Activated CD4-positive, alpha-beta memory T cell treated with anti-CD3 and anti-CD28 coated beads, Interleukin-2, amount 10 ng/mL, durations not matched to agents 7 days and 5 days (primary cell): Measurements from ENCODE around the gene B4GALT1. TPM values are rescaled to one million over a fixed set of nuclear protein-coding genes. Genes with fewer than 3 reads are reported as not detected.
A peak's percentile ranks its signal among the peaks of the same experiment; 100 is the strongest.

Source experiments
- CTCF ChIA-PET: fragments of 350-600 bp; sonication (Branson Sonifier 250); formaldehyde crosslinking; loops from one replicate; lab custom pipeline; 2021; ENCODE audit warnings: antibody characterized with exemption, inconsistent platforms; lab: Charles Lee
- POLR2A ChIA-PET: fragments of 350-600 bp; sonication (Branson Sonifier 250); formaldehyde crosslinking; loops from one replicate; lab custom pipeline; 2021; ENCODE audit warnings: antibody characterized with exemption; lab: Charles Lee
- DNase-seq: peaks from one replicate; pipeline ENCODE4 v3.0.0-alpha.2; 2020
- H3K27ac Mint-ChIP-seq: one replicate; pipeline ENCODE4 v1.8.0; 2021; ENCODE audit warnings: mild to moderate bottlenecking, mixed read lengths
- H3K27me3 Mint-ChIP-seq: one replicate; pipeline ENCODE4 v1.8.0; 2021; ENCODE audit warnings: mixed read lengths
- H3K36me3 Mint-ChIP-seq: one replicate; pipeline ENCODE4 v1.8.0; 2021; ENCODE audit warnings: low read depth, mixed read lengths
- H3K4me1 Mint-ChIP-seq: one replicate; pipeline ENCODE4 v1.8.0; 2021; ENCODE audit warnings: mixed read lengths
- H3K4me3 Mint-ChIP-seq: one replicate; pipeline ENCODE4 v1.8.0; 2021; ENCODE audit warnings: mild to moderate bottlenecking, mixed read lengths
- H3K9me3 Mint-ChIP-seq: one replicate; pipeline ENCODE4 v1.8.0; 2021; ENCODE audit warnings: mixed read lengths
- total RNA-seq, 2 experiments: library from RNA; stranded (reverse); gene quantifications; one replicate each; pipeline ENCODE4 v1.2.3, GENCODE V29; 2021

The B4GALT1 gene
- 10 to 100 TPM; 69.2 to 70.8 TPM for total RNA-seq

DNA sequence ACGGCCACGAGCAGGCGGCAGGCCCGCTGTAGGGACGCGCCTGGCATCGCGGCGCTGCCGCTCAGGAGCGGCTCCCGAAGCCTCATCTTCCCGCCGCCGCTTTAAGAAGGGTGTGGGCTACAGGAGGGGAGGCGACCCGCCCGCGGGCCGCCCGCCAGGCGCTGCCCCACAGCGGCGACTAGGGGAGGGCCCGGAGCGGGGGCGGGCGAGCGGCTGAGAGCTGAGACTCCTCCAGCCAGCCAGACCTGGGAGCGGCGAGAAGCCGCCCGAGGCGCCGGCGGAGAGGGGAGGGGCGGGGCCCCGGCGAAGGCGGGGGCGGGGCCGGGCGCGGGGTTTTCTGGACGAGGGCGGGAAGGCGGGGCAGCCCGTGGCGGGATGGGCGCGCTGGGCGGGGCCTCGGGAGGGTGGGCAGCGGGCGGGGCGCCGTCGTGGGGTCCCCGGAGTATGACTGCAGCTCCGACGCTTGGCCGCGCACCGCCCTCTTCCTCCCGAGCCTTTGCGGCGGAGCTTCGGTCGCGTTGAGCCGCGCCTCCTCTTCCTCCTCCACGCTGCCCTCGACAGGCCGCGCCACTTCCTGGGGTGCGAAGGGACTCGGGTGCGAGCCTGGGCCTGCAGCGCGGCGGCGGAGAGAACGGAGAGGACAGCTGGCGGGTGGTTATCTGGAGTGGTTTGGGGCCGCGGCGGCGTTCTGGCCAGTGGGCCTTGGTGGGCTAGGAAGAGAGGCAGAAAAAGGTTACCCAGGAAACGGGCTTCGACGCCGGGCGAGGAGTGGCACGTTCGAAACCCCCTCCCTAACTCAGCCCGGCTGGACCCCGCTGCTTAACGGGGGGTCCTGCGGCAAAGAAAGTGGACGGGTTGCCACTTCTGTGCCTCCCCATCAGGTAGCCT, at the start of gene B4GALT1:
TSS of gene B4GALT1 (minus strand) at position 253 of the 888 bp plus-strand sequence. CDS start at position 86, 167 bp downstream.
- Mint-ChIP-seq H3K4me1 (peaks cover 59% of the 10 kb centered on the region), H3K4me3 (peak within 1 kb of the TSS; percentile 89), H3K9me3 (no peaks in the 10 kb centered on the region)

DNA sequence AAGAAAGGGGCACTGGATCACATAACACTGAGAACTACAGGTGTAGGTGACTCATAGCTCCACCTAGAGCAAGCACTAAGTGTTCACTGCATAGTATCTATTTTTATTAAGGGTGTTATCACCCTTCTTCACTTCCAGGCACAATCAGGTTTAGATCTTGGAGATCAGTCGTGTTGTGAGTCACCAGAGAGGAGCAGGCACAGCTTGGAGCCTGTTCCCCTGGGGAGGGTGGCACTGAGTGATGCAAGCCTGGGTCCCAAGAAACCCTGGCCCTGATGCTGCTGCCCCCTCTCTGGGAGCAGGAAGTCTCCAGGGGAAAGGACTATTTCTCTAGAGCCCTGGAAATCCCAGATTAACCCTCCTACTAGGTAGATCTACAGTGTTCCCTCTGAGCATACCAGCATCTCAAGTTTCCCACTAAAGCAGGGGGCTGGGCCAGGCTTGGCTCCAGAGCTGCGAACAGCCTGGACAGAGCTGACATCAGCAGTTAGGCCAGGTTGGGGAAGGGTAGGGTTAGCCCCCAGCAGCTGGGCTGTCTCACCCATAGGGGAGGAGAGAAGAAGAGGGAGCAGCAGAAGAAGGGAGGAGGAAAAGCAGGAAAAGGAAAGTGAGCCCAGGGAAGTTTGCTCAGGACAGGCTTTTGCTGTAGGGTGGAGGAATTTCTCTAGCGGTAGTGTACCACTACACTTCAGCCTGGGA, 44.7 kb upstream of the B4GALT1 start:
- Mint-ChIP-seq H3K9me3 (no peaks in the 10 kb centered on the region), H3K27me3 (peaks cover 12% of the 10 kb centered on the region), H3K4me3 (no peak overlapping the region), H3K4me1 (peaks cover 7% of the 10 kb centered on the region), H3K27ac (no peak overlapping the region), H3K36me3 (no peaks in the 10 kb centered on the region)
- CTCF ChIA-PET: no interaction called here
- DNase-seq: no peak
- POLR2A ChIA-PET: no interaction called here

More for the DNA sequence above, at the start of gene B4GALT1:
- H3K27ac Mint-ChIP-seq: peak within 1 kb of the TSS; percentile 94
- H3K27me3 Mint-ChIP-seq: no peaks in the 10 kb centered on the region
- DNase-seq: peak; percentile 98
- ChIA-PET POLR2A (interaction anchor here (0.7 to 12.5 kb wide), 31 partner anchors 9 to 166 kb away, joined by 3 to 115 read pairs (median 4); partner anchors contain the start of genes APTX, BAG1, CHMP5 and DNAJA1), CTCF (interaction anchor here (0.5 to 1.7 kb wide), 10 partner anchors 10 to 249 kb away, joined by 3 to 6 read pairs (median 4); partner anchors contain the start of genes BAG1, CHMP5 and NFX1)
- peaks cover 24% of the 10 kb centered on the region for H3K36me3 Mint-ChIP-seq

DNA sequence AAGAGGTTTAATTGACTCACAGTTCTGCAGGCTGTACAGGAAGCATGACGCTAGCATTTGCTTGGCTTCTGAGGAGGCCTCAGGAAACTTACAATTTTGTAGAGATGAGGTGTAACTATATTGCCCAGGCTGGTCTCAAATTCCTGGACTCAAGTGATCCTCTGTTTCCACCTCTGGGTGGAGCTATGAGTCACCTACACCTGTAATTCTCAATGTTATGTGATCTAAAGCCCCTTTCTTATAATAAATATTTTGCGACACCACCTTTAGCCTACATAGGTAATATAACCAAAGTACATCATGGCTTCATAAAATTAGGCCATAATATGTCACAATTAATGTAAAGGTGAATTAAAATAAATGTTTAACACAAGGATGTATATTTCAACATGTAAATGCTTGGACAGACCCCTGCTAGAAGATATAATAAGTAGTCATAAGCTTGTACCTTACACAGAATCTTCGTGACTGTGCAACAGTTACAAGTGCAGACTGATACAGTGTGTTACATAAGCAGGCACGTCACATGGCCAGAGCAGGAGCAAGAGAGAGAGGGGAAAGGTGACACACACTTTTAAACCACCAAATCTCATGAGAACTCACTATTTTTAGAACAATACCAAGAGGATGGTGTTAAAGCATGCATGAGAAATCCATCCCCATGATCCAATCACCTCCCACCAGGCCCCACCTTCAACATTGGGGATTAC, 43.0 kb upstream of the B4GALT1 start:
- H3K27me3 Mint-ChIP-seq: peaks cover 2% of the 10 kb centered on the region
- POLR2A ChIA-PET: no interaction called here

DNA sequence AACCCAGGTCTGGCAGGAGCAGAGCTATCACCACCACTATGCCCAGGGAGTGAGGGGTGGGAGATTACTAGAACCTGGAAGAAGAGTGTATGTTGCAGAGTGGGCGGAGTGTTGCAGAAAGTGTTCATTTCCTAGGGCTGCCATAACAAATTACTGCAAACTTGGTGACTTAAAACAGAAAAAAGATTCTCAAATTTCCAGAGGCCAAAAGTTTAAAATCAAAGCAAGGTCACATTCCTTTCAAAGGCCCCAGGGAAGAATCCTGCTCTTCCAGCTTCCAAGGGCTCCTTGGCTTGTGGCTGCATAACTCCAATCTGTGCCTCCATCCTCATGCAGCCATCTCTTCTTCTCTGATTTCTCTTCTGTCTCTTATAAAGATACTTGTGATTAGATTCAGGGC, 42.3 kb upstream of the B4GALT1 start:
- DNase-seq: no peak
- CTCF ChIA-PET: no interaction called here

More for the DNA sequence above, 43.0 kb upstream of the B4GALT1 start:
- CTCF ChIA-PET: no interaction called here
- H3K36me3 Mint-ChIP-seq: no peaks in the 10 kb centered on the region
- no peak overlapping the region for H3K4me3 Mint-ChIP-seq
- DNase-seq: no peak
- H3K4me1 Mint-ChIP-seq: peaks cover 7% of the 10 kb centered on the region
- no peak overlapping the region for H3K27ac Mint-ChIP-seq
- H3K9me3 Mint-ChIP-seq: no peaks in the 10 kb centered on the region

GRCh38 chr9:33202552-33203201, 35.5 kb upstream of the B4GALT1 start:
- POLR2A ChIA-PET: interaction anchor here (0.8 to 1.4 kb wide), 3 partner anchors 27 to 35 kb away, joined by 3 to 5 read pairs (median 3); partner anchors contain the start of gene B4GALT1
- Mint-ChIP-seq H3K9me3 (no peaks in the 10 kb centered on the region), H3K4me1 (peaks cover 25% of the 10 kb centered on the region), H3K4me3 (no peak overlapping the region), H3K27me3 (peaks cover 12% of the 10 kb centered on the region), H3K36me3 (no peaks in the 10 kb centered on the region), H3K27ac (peak overlapping the region; percentile 75)
- peak; percentile 67 for DNase-seq
- CTCF ChIA-PET: no interaction called here

More for the DNA sequence above, 42.3 kb upstream of the B4GALT1 start:
- H3K4me1 Mint-ChIP-seq: peaks cover 7% of the 10 kb centered on the region
- no peaks in the 10 kb centered on the region for H3K36me3 Mint-ChIP-seq
- H3K27me3 Mint-ChIP-seq: peaks cover 6% of the 10 kb centered on the region
- no peak overlapping the region for H3K27ac Mint-ChIP-seq
- no peak overlapping the region for H3K4me3 Mint-ChIP-seq
- no peaks in the 10 kb centered on the region for H3K9me3 Mint-ChIP-seq
- POLR2A ChIA-PET: no interaction called here

DNA sequence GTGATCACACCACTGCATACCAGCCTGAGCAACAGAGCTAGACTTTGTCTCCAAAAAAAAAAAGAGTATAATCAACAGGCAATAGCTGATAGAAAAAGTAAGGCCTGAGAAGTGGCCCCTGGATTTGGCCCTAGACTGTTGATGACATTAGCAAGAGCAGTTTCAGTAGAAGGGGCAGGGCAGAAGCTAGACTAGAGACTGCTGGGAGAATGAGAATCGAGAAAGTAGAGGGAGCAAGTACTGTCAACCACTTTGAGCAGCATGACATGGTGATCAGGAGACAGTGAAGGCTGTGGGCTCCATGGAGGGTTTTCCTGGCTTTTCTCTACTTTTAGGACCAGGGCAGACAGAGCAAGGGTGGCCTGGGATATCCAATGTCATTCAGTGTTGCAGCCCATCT, 34.9 kb upstream of the B4GALT1 start:
- CTCF ChIA-PET: interaction anchor here (0.6 kb wide), 1 partner anchor 104 kb away, joined by 3 read pairs; no protein-coding TSS in a partner anchor
- no peak for DNase-seq
- H3K4me1 Mint-ChIP-seq: peaks cover 25% of the 10 kb centered on the region
- H3K9me3 Mint-ChIP-seq: no peaks in the 10 kb centered on the region
- H3K27ac Mint-ChIP-seq: peak overlapping the region; percentile 75
- peaks cover 12% of the 10 kb centered on the region for H3K27me3 Mint-ChIP-seq
- H3K36me3 Mint-ChIP-seq: no peaks in the 10 kb centered on the region
- POLR2A ChIA-PET: interaction anchor here (0.9 to 1.4 kb wide), 3 partner anchors 32 to 177 kb away, joined by 3 to 5 read pairs (median 3); partner anchors contain the start of gene B4GALT1
- H3K4me3 Mint-ChIP-seq: no peak overlapping the region

DNA sequence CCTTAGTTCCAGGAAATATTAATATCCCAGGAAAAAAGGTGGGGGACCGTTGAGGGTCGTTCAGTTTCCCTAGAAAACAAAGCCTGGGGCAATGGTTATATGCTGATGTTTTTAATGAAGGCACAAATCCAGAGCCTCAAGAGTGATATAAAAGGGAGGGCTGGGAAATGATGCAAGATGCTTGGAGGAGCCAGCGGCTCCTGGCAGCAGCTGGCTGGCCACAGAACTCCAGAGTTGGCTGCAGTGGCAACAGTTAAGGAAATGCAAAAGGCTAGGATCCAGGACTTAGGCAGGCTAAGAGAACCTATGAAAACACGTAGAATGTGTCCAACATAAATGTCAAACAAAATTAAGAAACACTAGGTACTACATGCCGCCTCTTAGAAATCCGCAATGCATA, 31.0 kb upstream of the B4GALT1 start:
- Mint-ChIP-seq H3K4me3 (no peak overlapping the region), H3K36me3 (no peaks in the 10 kb centered on the region), H3K4me1 (peaks cover 21% of the 10 kb centered on the region), H3K27me3 (peaks cover 2% of the 10 kb centered on the region), H3K27ac (no peak overlapping the region), H3K9me3 (no peaks in the 10 kb centered on the region)
- no peak for DNase-seq
- ChIA-PET POLR2A (no interaction called here), CTCF (no interaction called here)

- ChIA-PET CTCF (interaction anchor here (0.7 kb wide), 1 partner anchor 201 kb away, joined by 4 read pairs; no protein-coding TSS in a partner anchor), POLR2A (interaction anchor here (1.7 kb wide), 1 partner anchor 30 kb away, joined by 3 read pairs; no protein-coding TSS in a partner anchor)
- no peak for DNase-seq
- H3K36me3 Mint-ChIP-seq: no peaks in the 10 kb centered on the region
- H3K4me1 Mint-ChIP-seq: peaks cover 14% of the 10 kb centered on the region
- H3K27me3 Mint-ChIP-seq: peaks cover 2% of the 10 kb centered on the region
- no peak overlapping the region for H3K4me3 Mint-ChIP-seq
- no peak overlapping the region for H3K27ac Mint-ChIP-seq
- no peaks in the 10 kb centered on the region for H3K9me3 Mint-ChIP-seq
These were observed 30.4 kb upstream of the B4GALT1 start for GRCh38 chr9:33197279-33198152.

GRCh38 chr9:33196736-33197135, 29.6 kb upstream of the B4GALT1 start:
- Mint-ChIP-seq H3K4me3 (no peak overlapping the region), H3K27me3 (peaks cover 2% of the 10 kb centered on the region), H3K9me3 (no peaks in the 10 kb centered on the region), H3K4me1 (peaks cover 7% of the 10 kb centered on the region), H3K36me3 (no peaks in the 10 kb centered on the region), H3K27ac (no peak overlapping the region)
- POLR2A ChIA-PET: interaction anchor here (1.7 kb wide), 1 partner anchor 29 kb away, joined by 3 read pairs; no protein-coding TSS in a partner anchor
- CTCF ChIA-PET: interaction anchor here (0.7 kb wide), 1 partner anchor 202 kb away, joined by 4 read pairs; no protein-coding TSS in a partner anchor
- no peak for DNase-seq

DNA sequence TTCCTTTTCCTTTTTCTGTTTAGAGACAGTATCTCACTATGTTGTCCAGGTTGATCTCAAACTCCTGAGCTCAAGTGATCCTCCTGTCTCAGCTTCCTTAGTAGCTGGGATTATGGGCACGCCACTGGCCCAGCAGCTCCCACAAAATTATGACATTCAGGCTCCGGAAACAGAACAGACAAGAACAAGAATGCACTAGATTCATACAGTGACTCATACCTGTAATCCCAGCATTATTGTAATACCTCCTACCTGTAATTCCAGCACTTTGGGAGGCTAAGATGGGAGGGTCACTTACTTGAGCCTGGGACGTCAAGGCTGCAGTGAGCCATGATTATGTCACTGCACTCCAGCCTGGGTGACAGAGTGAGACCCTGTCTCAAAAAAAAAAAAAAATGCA, 26.7 kb upstream of the B4GALT1 start:
- ChIA-PET POLR2A (no interaction called here), CTCF (interaction anchor here (1.9 kb wide), 1 partner anchor 9 kb away, joined by 6 read pairs; no protein-coding TSS in a partner anchor)
- H3K9me3 Mint-ChIP-seq: no peaks in the 10 kb centered on the region
- no peaks in the 10 kb centered on the region for H3K4me1 Mint-ChIP-seq
- H3K27ac Mint-ChIP-seq: no peak overlapping the region
- H3K27me3 Mint-ChIP-seq: peaks cover 2% of the 10 kb centered on the region
- H3K4me3 Mint-ChIP-seq: no peak overlapping the region
- no peaks in the 10 kb centered on the region for H3K36me3 Mint-ChIP-seq
- DNase-seq: no peak
